SK-N-MC (cell line): ENCODE measurements around the gene KIRREL2.

Experiments
- EZH2 ChIP-seq: fragments of 200-600 bp; sonication (generic); IDR thresholded peaks from one replicate; pipeline ENCODE4 v1.6.1; 2017; ENCODE audit warnings: antibody characterized with exemption
- FOXP2 ChIP-seq: optimal IDR thresholded peaks from 2 replicates; pipeline ENCODE3; 2011; ENCODE audit warnings: mild to moderate bottlenecking, moderate library complexity; ENCODE audit not compliant: insufficient read depth; ENCODE audit errors: extremely low read length, control extremely low read depth
- POLR2AphosphoS5 ChIP-seq: IDR thresholded peaks from 2 replicates; pipeline ENCODE4 v1.6.1; 2012; ENCODE audit warnings: mild to moderate bottlenecking, low read depth, low read length, borderline replicate concordance

GRCh38 chr19:35853038-35853756, 3.5 kb upstream of the KIRREL2 start:
- TF ChIP-seq EZH2 (no peak), POLR2AphosphoS5 (no peak), FOXP2 (no peak)
